ENCODE results near the gene UBXN10.
"Not testable (repeated sequence)": the region's sequence is repeated elsewhere in the genome, so short reads cannot be mapped to it uniquely, and the experiment has no call there.

UBXN10 gene

GRCh38 chr1:20210736-20211460 is 25.0 kb downstream of the UBXN10 start:
- no peak for DNase-seq

GRCh38 chr1:20211511-20211931 is 25.6 kb downstream of the UBXN10 start:
- DNase-seq, result no peak

DNA sequence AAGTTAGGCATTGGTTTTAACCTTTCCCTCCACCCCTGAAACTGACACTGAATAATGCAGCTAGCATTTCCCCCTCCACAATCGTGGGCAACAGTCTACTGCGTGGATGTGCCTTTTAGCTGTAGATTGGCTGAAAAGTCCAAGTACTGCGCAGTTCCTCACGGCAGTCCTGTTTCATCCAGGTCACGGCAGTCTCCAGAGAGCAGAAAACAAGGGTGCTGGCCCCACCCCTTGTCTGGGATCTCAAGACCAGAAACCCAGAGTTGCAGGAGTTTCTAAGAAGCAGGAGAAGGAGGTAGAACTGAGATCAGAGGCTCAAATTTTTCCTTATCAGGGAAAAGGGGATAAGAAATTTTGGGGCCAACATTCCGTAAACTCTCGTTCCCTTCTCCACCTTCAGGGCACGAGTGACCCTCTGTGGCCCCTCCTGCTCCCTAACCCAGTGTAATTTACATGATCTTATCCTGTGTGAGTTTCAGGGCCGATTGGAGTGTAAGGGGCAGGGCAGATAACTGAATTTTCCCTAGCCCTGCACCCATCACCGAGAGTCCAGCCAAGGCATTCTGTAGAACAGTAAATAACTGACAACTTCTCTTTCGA is 26.3 kb downstream of the UBXN10 start:
- DNase-seq, result no peak

DNA sequence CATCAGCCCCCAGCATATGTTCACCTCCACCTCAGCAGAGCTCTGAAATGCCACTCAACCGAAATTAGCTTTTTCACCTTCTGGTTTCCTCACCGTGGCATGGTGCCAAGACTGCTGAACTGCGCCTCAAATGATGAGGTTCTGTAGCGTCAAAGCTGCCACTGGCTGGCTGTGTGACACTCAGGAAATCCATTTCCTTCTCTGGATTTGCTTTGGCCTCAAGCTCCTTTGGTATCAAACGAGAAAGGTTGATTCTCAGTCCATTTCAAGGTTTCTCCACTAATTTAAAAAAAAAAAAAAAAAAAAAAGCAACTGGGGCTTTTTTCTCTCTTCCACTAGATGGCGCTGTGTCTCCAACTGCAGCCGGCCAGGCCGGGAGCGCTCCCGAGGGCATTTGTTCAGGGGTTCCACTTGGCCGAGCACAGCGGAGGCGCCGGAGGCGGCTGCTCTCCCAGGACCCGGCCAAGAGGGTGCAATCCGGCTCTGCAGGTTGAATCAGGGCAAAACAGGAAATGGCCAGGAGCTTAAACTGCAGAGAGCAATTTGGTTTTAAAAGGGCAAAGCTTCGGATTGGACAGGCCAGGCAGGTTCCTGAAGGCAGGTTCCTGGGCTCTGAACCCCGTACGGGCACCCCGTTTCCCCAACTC is 26.9 kb downstream of the UBXN10 start:
- peak; percentile 55 for DNase-seq

DNA sequence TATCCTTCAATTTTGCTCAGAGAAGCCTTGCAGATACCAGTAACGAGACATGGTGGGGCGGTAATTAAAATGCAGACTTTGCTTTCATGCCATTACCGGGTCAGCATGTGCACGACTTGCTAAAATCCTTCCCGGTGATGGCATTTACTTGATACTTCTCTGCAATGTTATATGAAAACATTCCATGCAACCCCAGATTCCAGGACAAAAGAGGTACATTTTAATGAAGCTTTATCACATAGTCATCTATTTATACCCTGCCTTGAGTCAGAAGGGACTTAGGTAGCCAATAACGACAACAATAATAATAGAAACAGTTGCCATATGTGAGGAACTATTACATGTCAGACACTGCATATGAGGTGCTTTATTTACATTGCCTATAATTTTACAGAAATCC is 29.8 kb downstream of the UBXN10 start:
- DNase-seq, result no peak

DNA sequence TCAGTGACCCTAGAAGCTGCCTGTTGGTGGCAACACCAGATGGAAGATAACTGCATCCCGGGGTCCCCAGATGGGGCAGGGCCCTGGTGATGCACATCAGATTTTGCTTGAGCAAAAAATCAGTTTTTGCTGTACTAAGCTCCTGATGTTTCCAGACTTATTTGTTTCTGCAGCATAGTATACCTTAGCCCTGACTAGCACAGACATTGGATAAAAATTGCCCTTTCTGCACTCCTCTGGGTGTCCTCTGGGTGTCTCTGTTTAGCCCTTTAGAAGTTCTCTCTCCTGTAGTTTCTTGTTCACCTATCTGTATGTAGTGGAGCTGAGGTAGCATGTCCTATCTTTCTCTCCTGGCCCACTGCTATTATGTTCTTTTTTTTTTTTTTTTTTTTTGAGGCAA is 30.7 kb downstream of the UBXN10 start:
- peak; percentile 12 for DNase-seq

DNA sequence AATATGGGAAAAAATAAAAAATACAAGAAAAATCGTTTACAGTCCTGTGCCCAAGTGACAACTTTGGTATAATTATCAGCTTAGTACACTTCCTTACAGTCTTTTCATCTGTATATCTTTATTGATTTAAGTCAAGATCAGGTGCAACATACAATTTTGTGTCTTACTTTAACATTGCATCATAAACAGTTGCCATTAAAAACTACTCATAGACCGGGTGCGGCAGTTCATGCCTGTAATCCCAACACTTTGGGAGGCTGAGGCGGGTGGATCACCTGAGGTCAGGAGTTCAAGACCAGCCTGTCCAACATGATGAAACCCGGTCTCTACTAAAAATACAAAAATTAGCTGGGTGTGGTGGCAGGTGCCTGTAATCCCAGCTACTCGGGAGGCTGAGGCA is 33.2 kb downstream of the UBXN10 start:
- DNase-seq, result not testable (repeated sequence)

GRCh38 chr1:20220036-20220435 is 34.1 kb downstream of the UBXN10 start:
- DNase-seq, result no peak

GRCh38 chr1:20223106-20223505 is 37.2 kb downstream of the UBXN10 start:
- no peak for DNase-seq

- no peak for DNase-seq
These were observed 37.9 kb downstream of the UBXN10 start for GRCh38 chr1:20223551-20224419.

DNA sequence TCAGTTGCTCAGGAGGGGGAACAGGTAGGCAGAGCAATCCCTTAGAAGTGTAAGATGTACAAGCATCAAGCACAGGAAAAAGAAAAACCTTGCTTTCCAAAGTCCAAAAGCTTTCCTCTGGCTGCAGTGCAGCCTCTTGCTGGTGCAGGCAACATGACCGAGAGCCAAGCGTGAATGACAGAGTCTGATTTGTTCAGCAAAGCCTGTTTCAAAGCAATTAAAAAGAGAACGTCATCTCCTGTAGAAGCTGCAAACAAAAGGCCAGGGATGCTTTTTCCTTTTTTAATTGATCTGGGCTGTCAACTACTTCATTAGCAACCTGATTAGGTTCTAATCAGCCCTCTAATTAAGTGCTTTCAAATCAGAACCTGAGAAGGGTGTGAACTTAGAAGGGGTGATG is 38.6 kb downstream of the UBXN10 start:
- no peak for DNase-seq

DNA sequence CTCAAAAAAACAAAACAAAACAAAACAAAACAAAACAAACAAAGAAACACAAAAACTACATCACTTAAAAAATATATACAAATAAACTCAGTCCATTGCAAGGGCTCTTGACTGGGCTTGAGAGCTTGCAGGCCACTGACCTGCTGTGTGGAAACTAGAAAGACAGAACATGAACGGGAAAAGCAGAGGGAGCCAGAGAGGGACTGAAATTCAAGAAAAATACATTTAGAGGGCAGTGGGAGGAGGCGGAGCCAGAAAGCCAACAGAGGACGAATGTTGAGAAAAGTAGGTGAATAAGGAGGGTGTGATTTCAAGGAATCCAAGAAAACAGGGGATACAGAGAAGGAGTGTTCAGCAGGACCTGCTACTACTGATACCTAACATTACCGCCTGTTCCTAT is 41.8 kb downstream of the UBXN10 start:
- no peak for DNase-seq

DNA sequence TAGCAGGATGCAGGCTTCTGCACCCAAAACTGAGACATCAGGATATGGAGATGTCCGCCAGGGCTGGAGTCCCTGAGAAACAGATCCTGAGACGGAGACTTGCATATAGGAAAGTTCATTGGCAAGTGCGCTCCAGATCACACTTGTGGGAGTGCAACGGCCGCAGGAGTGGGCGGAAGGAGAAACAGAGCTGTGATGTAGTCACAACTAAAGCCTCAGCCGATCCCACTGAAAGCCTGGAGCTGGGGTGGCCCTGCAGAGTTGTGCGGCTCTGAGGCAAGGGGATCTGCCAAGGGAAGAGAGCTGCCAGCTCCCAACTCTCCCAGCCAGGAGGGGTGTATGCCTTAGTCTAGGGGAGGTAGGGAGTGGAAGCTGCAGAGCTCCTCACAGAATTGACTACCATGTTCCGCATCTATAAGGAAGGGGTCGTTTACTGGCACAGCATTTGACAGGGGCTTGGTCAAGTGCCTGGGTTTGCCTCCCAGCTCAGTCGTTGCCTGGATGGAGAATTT is 42.5 kb downstream of the UBXN10 start:
- DNase-seq, result no peak

GRCh38 chr1:20229171-20229570 is 43.3 kb downstream of the UBXN10 start:
- no peak for DNase-seq

DNA sequence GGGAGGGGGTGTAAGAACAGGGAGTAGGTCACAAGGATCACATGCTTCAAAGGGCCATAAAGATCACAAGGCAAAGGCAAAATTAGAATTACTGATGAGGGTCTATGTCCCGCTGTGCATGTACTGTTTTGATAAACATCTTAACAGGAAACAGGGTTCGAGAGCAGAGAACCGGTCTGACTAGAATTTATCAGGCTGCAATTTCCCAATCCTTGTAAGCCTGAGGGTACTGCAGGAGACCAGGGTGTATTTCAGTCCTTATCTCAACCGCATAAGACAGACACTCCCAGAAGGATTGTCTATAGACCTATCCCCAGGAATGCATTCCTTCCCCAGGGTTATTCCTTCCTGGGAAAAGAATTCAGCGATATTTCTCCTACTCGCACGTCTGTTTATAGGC is 46.7 kb downstream of the UBXN10 start:
- not testable (repeated sequence) for DNase-seq

DNA sequence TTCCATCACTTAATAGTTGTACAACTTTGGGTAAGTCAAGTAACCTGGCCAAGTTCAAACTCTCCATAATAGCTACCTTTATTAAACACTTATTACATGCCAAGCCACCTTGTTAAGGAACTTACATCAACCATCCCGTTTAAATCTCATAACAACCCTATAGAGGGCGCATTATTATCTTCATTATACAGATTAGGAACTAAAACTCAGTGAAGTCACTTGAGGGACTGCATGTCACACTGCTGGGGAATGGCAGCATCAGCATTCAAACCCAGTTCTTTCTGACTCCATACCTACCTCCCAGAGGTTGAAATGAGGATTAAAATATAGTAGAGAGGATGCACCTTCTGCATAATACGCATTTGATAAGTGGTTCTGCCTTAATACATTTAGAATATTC is 47.5 kb downstream of the UBXN10 start:
- no peak for DNase-seq

- no peak for DNase-seq
These were observed 48.0 kb downstream of the UBXN10 start for GRCh38 chr1:20233866-20234265.

DNA sequence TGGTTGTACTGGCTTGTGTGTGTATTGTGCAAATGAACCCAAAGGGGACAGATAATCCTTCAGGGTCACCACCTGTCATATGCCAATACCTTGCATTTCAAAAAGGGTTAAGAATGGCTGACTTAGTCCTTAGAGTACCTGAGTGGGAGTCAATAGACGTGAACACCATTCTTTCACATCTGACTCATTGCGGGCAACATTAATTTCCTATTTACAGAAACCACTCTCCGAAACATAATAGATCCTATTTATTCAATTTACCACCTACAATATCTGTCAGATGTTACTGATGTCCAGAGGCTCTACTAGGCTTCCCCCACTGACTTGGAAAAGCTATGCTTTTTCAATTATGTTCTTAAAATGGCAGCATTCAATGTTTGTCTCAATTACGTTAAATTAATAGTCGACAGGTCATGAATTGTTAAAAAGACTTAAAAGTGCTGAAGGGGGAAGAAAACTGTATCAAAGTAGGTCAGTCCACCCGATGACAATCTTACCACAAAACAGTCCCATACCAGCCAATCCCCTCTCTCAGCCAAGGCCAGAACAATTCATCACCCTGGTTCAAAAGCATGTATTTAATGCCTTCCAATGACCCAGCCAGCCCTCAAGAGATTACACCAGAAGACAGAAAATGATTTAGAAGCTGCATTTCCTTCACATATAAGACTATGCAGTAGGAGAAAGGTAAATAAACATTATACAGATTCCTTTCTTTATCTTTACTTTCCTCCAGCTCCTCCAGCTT is 49.1 kb downstream of the UBXN10 start:
- DNase-seq, result no peak

- DNase-seq, result no peak
These were observed 51.8 kb downstream of the UBXN10 start for GRCh38 chr1:20237646-20238045.

GRCh38 chr1:20240012-20240411 is 54.1 kb downstream of the UBXN10 start:
- DNase-seq, result no peak

GRCh38 chr1:20242890-20243479 is 57.1 kb downstream of the UBXN10 start:
- no peak for DNase-seq
